ENCODE data around the gene SGTB.

SGTB gene

GRCh38 chr5:65739162-65739561, 17.3 kb upstream of the SGTB start:
- H3K79me2 ChIP-seq (ENCODE audit: low read length) = peaks cover 25% of the 10 kb centered on the region; the same call in 1 of the 2 replicates
- TF ChIP-seq CTCF (IDR thresholded peaks at IDR 0.05; ENCODE audit: low read length) (no peak), EZH2phosphoT487 (IDR thresholded peaks at IDR 0.05; ENCODE audit: low read length) (no peak), EZH2 (optimal IDR thresholded peaks at IDR 0.05; ENCODE audit: low read depth, low read length) (no peak)
- peaks cover 6% of the 10 kb centered on the region; the same call in 1 of the 2 replicates for H3F3A ChIP-seq (ENCODE audit: insufficient read depth, low read length)
- no peak overlapping the region for H3K4me3 ChIP-seq (ENCODE audit: low read length)
- H3K9me2 ChIP-seq (replicated peaks; ENCODE audit: insufficient read depth, low read length) = no peaks in the 10 kb centered on the region
- no peak for DNase-seq
- H3K36me3 ChIP-seq (replicated peaks; ENCODE audit: insufficient read depth, low read length) = no peaks in the 10 kb centered on the region
- H3K27me3 ChIP-seq (replicated peaks; ENCODE audit: insufficient read depth, low read length) = no peaks in the 10 kb centered on the region
- H3K27ac ChIP-seq (ENCODE audit: low read length) = no peak overlapping the region
- H4K20me1 ChIP-seq (ENCODE audit: insufficient read depth, low read length) = no peaks in the 10 kb centered on the region; the same call in 1 of the 2 replicates
- no peak overlapping the region for H3K9ac ChIP-seq (ENCODE audit: low read length)
- no peak overlapping the region for H3K4me2 ChIP-seq (ENCODE audit: low read depth, low read length)
- H3K9me3 ChIP-seq (replicated peaks; ENCODE audit: insufficient read depth, low read length) = no peaks in the 10 kb centered on the region
- H3K4me1 ChIP-seq (ENCODE audit: low read length) = peaks cover 5% of the 10 kb centered on the region; the same call in 1 of the 2 replicates
- H2AFZ ChIP-seq (ENCODE audit: low read length) = no peak overlapping the region

GRCh38 chr5:65738305-65738704, 16.4 kb upstream of the SGTB start:
- Histone ChIP-seq H3K4me1 (ENCODE audit: low read length) (peaks cover 6% of the 10 kb centered on the region; the same call in 1 of the 2 replicates), H2AFZ (ENCODE audit: low read length) (no peak overlapping the region), H3K4me2 (ENCODE audit: low read depth, low read length) (no peak overlapping the region), H3K27me3 (replicated peaks; ENCODE audit: insufficient read depth, low read length) (no peaks in the 10 kb centered on the region), H3F3A (ENCODE audit: insufficient read depth, low read length) (peaks cover 6% of the 10 kb centered on the region; the same call in 1 of the 2 replicates), H3K4me3 (ENCODE audit: low read length) (no peak overlapping the region), H3K36me3 (replicated peaks; ENCODE audit: insufficient read depth, low read length) (no peaks in the 10 kb centered on the region), H3K9me2 (replicated peaks; ENCODE audit: insufficient read depth, low read length) (no peaks in the 10 kb centered on the region), H3K9ac (ENCODE audit: low read length) (no peak overlapping the region), H4K20me1 (ENCODE audit: insufficient read depth, low read length) (no peaks in the 10 kb centered on the region; the same call in 1 of the 2 replicates), H3K9me3 (replicated peaks; ENCODE audit: insufficient read depth, low read length) (no peaks in the 10 kb centered on the region), H3K27ac (ENCODE audit: low read length) (no peak overlapping the region), H3K79me2 (ENCODE audit: low read length) (peaks cover 25% of the 10 kb centered on the region; the same call in 1 of the 2 replicates)
- no peak for TF ChIP-seq EZH2phosphoT487 (IDR thresholded peaks at IDR 0.05; ENCODE audit: low read length)
- no peak for TF ChIP-seq CTCF (IDR thresholded peaks at IDR 0.05; ENCODE audit: low read length)
- no peak for TF ChIP-seq EZH2 (optimal IDR thresholded peaks at IDR 0.05; ENCODE audit: low read depth, low read length)
- no peak for DNase-seq

- Histone ChIP-seq H3K4me3 (ENCODE audit: low read length) (no peak overlapping the region), H3K9ac (ENCODE audit: low read length) (no peak overlapping the region), H3K36me3 (replicated peaks; ENCODE audit: insufficient read depth, low read length) (no peaks in the 10 kb centered on the region), H3K9me3 (replicated peaks; ENCODE audit: insufficient read depth, low read length) (no peaks in the 10 kb centered on the region), H3K79me2 (ENCODE audit: low read length) (peaks cover 25% of the 10 kb centered on the region; the same call in 1 of the 2 replicates), H3K9me2 (replicated peaks; ENCODE audit: insufficient read depth, low read length) (no peaks in the 10 kb centered on the region), H3K4me1 (ENCODE audit: low read length) (peaks cover 6% of the 10 kb centered on the region; the same call in 1 of the 2 replicates), H3K27me3 (replicated peaks; ENCODE audit: insufficient read depth, low read length) (no peaks in the 10 kb centered on the region), H4K20me1 (ENCODE audit: insufficient read depth, low read length) (no peaks in the 10 kb centered on the region; the same call in 1 of the 2 replicates), H3K27ac (ENCODE audit: low read length) (no peak overlapping the region), H2AFZ (ENCODE audit: low read length) (no peak overlapping the region), H3K4me2 (ENCODE audit: low read depth, low read length) (no peak overlapping the region), H3F3A (ENCODE audit: insufficient read depth, low read length) (peaks cover 6% of the 10 kb centered on the region; the same call in 1 of the 2 replicates)
- TF ChIP-seq EZH2phosphoT487 (IDR thresholded peaks at IDR 0.05; ENCODE audit: low read length) = no peak
- no peak for TF ChIP-seq EZH2 (optimal IDR thresholded peaks at IDR 0.05; ENCODE audit: low read depth, low read length)
- no peak for TF ChIP-seq CTCF (IDR thresholded peaks at IDR 0.05; ENCODE audit: low read length)
- DNase-seq = no peak
These were observed 15.9 kb upstream of the SGTB start for GRCh38 chr5:65737842-65738241.
